Smooth muscle cell (in vitro differentiated cells): ENCODE data around the gene DUSP12. TPM values are rescaled to one million over a fixed set of nuclear protein-coding genes. Genes with fewer than 3 reads are reported as not detected.

Experiments
- DNase-seq: peaks from one replicate; lab custom pipeline; 2025; ENCODE audit not compliant: unreplicated experiment; lab: John Stamatoyannopoulos, UW
- H2AFZ ChIP-seq: fragments of 200-600 bp; sonication (generic); 2 replicates; pipeline ENCODE4 v1.6.0; 2016; ENCODE audit warnings: antibody characterized with exemption, low read depth, mild to moderate bottlenecking
- H3F3A ChIP-seq: fragments of 200-600 bp; sonication (generic); 2 replicates; pipeline ENCODE4 v1.6.0; 2017; ENCODE audit warnings: antibody characterized with exemption, low read depth
- H3K27ac ChIP-seq: fragments of 200-600 bp; sonication (generic); 2 replicates; pipeline ENCODE4 v1.5.1; 2016; ENCODE audit warnings: low read depth, mild to moderate bottlenecking
- H3K27me3 ChIP-seq: fragments of 200-600 bp; sonication (generic); 2 replicates; pipeline ENCODE4 v1.6.1; 2016; ENCODE audit warnings: low read depth, mild to moderate bottlenecking
- H3K36me3 ChIP-seq: fragments of 200-600 bp; sonication (generic); 2 replicates; pipeline ENCODE4 v1.5.1; 2016; ENCODE audit warnings: low read depth
- H3K4me1 ChIP-seq: fragments of 200-600 bp; sonication (generic); 2 replicates; pipeline ENCODE4 v1.5.1; 2016; ENCODE audit warnings: low read depth
- H3K4me2 ChIP-seq: fragments of 200-600 bp; sonication (generic); 2 replicates; pipeline ENCODE4 v1.6.0; 2016; ENCODE audit warnings: mild to moderate bottlenecking
- H3K4me3 ChIP-seq: fragments of 200-600 bp; sonication (generic); 2 replicates; pipeline ENCODE4 v1.5.1; 2016; ENCODE audit warnings: mild to moderate bottlenecking
- H3K79me2 ChIP-seq: fragments of 200-600 bp; sonication (generic); 2 replicates; pipeline ENCODE4 v1.6.0; 2016; ENCODE audit warnings: low read depth, mild to moderate bottlenecking
- H3K9ac ChIP-seq: fragments of 200-600 bp; sonication (generic); 2 replicates; pipeline ENCODE4 v1.6.0; 2016; ENCODE audit warnings: low read depth
- H3K9me3 ChIP-seq: fragments of 200-600 bp; sonication (generic); replicated peaks from 2 replicates; pipeline ENCODE4 v1.5.1; 2016; ENCODE audit warnings: low read depth
- H4K20me1 ChIP-seq: fragments of 200-600 bp; sonication (generic); 2 replicates; pipeline ENCODE4 v1.6.0; 2016; ENCODE audit warnings: low read depth
- WGBS: methylation state at CpG from one replicate; pipeline ENCODE4 v1.1.7; 2016; ENCODE audit warnings: low lambda C conversion rate; 5-methylcytosine and 5-hydroxymethylcytosine counted together
- polyA plus RNA-seq: library from polyadenylated mRNA; unstranded; fragments of >200 nt; fragmentation: Nextera tagmentation; extraction: Ambion mirVana; gene quantifications from 2 replicates; pipeline ENCODE4 v1.2.1, GENCODE V29; 2016
- total RNA-seq: library from RNA; depleted of rRNA; stranded (reverse); fragments of >200 nt; gene quantifications from 2 replicates; pipeline ENCODE4 v1.2.3, GENCODE V29; 2014
- TF ChIP-seq, protein P1 (sequence below): fragments of 200-600 bp; sonication (generic); IDR thresholded peaks from 2 replicates; pipeline ENCODE4 v1.5.1; 2017; ENCODE audit warnings: borderline replicate concordance, mild to moderate bottlenecking, antibody characterized with exemption; ENCODE audit not compliant: insufficient read depth, poor library complexity, severe bottlenecking

Gene DUSP12
- total and polyA plus RNA-seq, 2 experiments from 2014 or later, result 41.8 to 45.7 TPM

DNA sequence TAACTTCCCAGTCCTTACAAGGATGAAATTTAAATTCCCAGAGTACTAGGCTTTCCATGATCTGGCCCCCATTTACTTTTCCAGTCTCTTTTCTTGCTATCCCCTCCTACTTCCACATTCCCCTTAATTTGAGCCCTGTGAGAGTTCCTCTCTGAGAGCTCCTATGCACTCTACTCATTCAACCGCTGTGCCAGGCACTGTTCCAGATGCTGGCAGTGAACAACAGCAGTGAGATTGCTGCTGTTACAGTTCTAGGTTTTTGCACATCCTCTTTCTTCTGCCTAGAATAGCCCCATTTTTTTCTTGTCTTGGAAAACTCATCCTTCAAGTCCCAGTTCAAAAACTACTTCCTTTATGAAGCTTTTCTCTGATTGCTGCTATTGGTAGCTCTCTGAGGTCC, 35.4 kb downstream of the DUSP12 start:
- H3K4me1 ChIP-seq, result no peaks in the 10 kb centered on the region
- TF ChIP-seq, protein P1, sequence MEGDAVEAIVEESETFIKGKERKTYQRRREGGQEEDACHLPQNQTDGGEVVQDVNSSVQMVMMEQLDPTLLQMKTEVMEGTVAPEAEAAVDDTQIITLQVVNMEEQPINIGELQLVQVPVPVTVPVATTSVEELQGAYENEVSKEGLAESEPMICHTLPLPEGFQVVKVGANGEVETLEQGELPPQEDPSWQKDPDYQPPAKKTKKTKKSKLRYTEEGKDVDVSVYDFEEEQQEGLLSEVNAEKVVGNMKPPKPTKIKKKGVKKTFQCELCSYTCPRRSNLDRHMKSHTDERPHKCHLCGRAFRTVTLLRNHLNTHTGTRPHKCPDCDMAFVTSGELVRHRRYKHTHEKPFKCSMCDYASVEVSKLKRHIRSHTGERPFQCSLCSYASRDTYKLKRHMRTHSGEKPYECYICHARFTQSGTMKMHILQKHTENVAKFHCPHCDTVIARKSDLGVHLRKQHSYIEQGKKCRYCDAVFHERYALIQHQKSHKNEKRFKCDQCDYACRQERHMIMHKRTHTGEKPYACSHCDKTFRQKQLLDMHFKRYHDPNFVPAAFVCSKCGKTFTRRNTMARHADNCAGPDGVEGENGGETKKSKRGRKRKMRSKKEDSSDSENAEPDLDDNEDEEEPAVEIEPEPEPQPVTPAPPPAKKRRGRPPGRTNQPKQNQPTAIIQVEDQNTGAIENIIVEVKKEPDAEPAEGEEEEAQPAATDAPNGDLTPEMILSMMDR, result no peak
- no peaks in the 10 kb centered on the region for H3K27me3 ChIP-seq
- DNase-seq, result no peak
- WGBS, result 100% methylated on average over 1 of the region's 1 CpG
- H3K9me3 ChIP-seq, result no peaks in the 10 kb centered on the region
- no peaks in the 10 kb centered on the region for H4K20me1 ChIP-seq
- H3K4me2 ChIP-seq, result no peak overlapping the region
- H3K4me3 ChIP-seq, result no peak overlapping the region
- H3F3A ChIP-seq, result no peaks in the 10 kb centered on the region
- H3K79me2 ChIP-seq, result peaks cover 9% of the 10 kb centered on the region
- no peak overlapping the region for H3K27ac ChIP-seq
- H3K9ac ChIP-seq, result no peak overlapping the region
- H3K36me3 ChIP-seq, result no peaks in the 10 kb centered on the region
- H2AFZ ChIP-seq, result no peak overlapping the region

DNA sequence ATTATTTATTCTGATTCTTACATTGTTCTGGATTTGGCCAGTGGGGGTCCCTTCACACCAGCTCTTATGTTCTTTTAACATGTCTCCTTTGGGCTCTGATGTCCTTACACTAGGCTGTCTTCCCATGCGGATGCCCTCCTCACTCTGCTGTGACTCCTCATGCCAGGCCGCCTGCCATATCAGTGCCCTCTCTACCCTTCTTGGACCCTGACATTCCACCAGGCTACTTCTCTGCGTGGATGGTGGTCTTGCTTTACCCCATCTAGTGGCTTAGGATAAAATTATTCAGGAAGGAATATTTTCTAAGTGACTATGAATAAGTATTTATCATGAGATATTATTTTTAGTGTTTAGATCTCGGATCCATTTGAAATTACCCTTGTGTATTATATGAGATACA, 37.8 kb downstream of the DUSP12 start:
- Histone ChIP-seq H3K4me1 (no peaks in the 10 kb centered on the region), H3K9me3 (no peaks in the 10 kb centered on the region), H4K20me1 (no peaks in the 10 kb centered on the region), H3K27ac (no peak overlapping the region), H3K4me2 (no peak overlapping the region), H2AFZ (no peak overlapping the region), H3K27me3 (no peaks in the 10 kb centered on the region), H3K79me2 (no peaks in the 10 kb centered on the region), H3F3A (no peaks in the 10 kb centered on the region), H3K9ac (no peak overlapping the region), H3K36me3 (no peaks in the 10 kb centered on the region), H3K4me3 (no peak overlapping the region)
- 93% methylated on average over 4 of the region's 4 CpGs for WGBS
- DNase-seq, result no peak
- TF ChIP-seq, protein P1, result no peak

DNA sequence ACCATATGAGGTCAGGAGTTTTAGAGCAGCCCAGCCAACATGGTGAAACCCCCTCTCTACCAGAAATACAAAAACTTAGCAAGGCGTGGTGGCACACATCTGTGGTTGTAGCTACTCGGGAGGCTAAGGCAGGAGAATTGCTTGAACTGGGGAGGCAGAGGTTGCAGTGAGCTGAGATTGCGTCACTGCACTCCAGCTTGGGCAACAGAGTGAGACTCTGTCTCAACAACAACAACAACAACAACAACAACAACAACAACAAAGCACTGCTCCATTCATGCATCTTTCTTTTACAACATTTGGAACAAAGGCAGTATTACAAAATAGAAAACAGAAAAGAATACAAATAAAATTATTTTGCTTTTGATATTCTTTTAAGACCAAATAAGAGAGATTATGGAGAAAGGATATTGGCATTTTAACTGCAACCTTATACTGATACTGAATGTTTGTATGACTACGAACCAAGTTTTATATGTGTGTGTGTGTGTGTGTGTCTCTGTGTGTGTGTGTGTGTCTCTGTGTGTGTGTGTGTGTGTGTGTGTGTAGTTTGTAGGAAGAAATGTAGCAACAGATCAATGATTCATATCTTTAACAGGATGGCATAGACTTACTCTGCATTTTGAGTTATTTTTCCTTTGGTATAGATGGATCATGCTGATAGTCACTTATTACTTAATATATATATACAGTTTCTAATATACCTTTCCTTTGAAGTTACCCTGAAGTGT, 41.2 kb downstream of the DUSP12 start:
- H3K9ac ChIP-seq, result no peak overlapping the region
- H3K27ac ChIP-seq, result no peak overlapping the region
- H3K36me3 ChIP-seq, result no peaks in the 10 kb centered on the region
- H4K20me1 ChIP-seq, result no peaks in the 10 kb centered on the region
- 82% methylated on average over 4 of the region's 4 CpGs for WGBS
- H3K4me2 ChIP-seq, result no peak overlapping the region
- TF ChIP-seq, protein P1, result no peak
- H3K27me3 ChIP-seq, result no peaks in the 10 kb centered on the region
- no peak overlapping the region for H3K4me3 ChIP-seq
- no peak for DNase-seq
- no peaks in the 10 kb centered on the region for H3K4me1 ChIP-seq
- no peak overlapping the region for H2AFZ ChIP-seq
- H3F3A ChIP-seq, result no peaks in the 10 kb centered on the region
- H3K9me3 ChIP-seq, result no peaks in the 10 kb centered on the region
- no peaks in the 10 kb centered on the region for H3K79me2 ChIP-seq
